Stomach smooth muscle (tissue), 2 donors: ENCODE results near the gene MAP1LC3B.

Experiments
- H3K27ac ChIP-seq: one replicate; pipeline ENCODE4 v1.7.0; 2013; ENCODE audit warnings: mild to moderate bottlenecking, low read length, inconsistent platforms
- H3K27me3 ChIP-seq, 2 donors: one replicate each; pipeline ENCODE4 v1.7.0; 2013; ENCODE audit warnings: low read length in 2 of 2; ENCODE audit not compliant: insufficient read depth in 2 of 2, control insufficient read depth in 1 of 2
- H3K36me3 ChIP-seq, 2 donors: one replicate each; pipeline ENCODE4 v1.7.0; 2013; ENCODE audit warnings: low read length in 2 of 2; ENCODE audit not compliant: control insufficient read depth in 2 of 2, insufficient read depth in 2 of 2
- H3K4me1 ChIP-seq: one replicate; pipeline ENCODE4 v1.7.0; 2013; ENCODE audit warnings: low read length; ENCODE audit not compliant: control insufficient read depth, insufficient read depth
- H3K4me3 ChIP-seq, 2 donors: one replicate each; pipeline ENCODE4 v1.7.0; 2013; ENCODE audit warnings: low read length in 2 of 2
- H3K9ac ChIP-seq, 2 donors: one replicate each; pipeline ENCODE4 v1.7.0; 2013; ENCODE audit warnings: low read length in 2 of 2, mild to moderate bottlenecking in 1 of 2
- H3K9me3 ChIP-seq, 2 donors: one replicate each; pipeline ENCODE4 v1.7.0; 2013; ENCODE audit warnings: low read length in 2 of 2; ENCODE audit not compliant: control insufficient read depth in 2 of 2
- donor health status: healthy.
- donor health status: Pancreatic carcinoma.

Gene MAP1LC3B

DNA sequence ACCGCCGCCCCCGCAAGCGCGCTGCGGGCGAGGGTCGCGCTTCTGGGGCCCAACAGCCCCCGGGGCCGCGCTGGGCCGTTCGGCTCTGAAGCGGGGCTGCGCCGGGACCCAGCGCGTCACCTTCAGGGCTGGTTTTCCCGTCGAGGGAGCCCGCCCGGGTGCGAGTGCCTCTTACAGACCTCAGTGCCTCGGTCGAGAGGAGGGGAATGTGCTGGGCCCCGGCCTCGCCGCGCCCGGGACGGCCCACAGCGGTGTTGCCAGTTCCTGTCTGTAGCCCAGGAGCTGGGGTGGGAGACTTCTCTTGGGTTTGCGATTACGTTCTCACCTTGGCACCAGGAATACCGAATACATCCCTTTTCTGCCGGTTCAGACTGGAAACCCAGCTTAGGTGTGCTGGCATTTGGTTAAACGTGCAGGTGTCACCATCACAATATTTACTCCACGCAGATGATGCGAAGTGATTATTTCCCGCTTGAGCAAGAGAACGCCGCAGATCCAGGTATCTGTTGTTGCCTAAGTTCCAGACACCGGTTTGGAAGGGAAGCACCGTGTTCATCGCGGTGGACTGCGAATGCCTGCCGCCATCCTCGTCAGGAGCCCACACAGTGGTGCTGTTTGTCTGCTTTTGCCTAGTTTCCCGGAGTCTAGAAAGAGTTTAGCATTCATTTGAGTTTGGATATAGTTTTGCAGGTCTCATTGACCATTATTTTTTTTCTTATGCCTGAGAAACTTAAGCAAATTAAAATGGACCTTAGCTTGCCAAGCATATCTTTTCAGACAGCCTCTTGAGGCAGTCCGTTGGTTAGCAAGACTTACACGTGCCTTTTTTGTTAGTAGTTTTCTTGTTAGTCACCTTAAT, 914 bp downstream of the MAP1LC3B start:
- H3K27ac ChIP-seq, result peak overlapping the region; percentile 70
- no peaks in the 10 kb centered on the region for H3K36me3 ChIP-seq
- H3K9ac ChIP-seq, result peak overlapping the region; percentile 76 to 79
- H3K4me3 ChIP-seq, result peak overlapping the region; percentile 87 to 90
- H3K4me1 ChIP-seq, result peaks cover 30% of the 10 kb centered on the region
- no peaks in the 10 kb centered on the region for H3K9me3 ChIP-seq
- no peaks in the 10 kb centered on the region for H3K27me3 ChIP-seq

DNA sequence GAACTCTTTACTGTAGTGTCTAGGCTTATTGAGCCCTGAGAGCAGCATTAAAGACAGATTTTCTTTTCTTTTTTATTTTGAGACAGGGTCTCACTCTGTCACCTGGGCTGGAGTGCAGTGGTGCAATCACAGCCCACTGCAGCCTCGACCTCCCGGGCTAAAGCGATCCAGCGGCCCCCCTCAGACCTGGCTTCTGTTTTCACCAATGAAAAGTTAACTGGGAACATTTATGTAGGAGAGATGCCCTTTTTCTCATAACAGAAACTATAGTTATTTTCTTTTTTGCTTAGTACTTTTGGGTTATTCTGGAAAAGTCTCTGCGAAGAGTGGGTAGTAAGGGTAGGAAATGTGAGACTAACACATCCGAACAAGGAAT, 1.5 kb downstream of the MAP1LC3B start:
- Histone ChIP-seq H3K9ac (peak overlapping the region; percentile 76 to 79), H3K4me1 (peaks cover 29% of the 10 kb centered on the region), H3K9me3 (no peaks in the 10 kb centered on the region), H3K27me3 (no peaks in the 10 kb centered on the region), H3K27ac (peak overlapping the region; percentile 70), H3K4me3 (peak overlapping the region; percentile 87 to 90), H3K36me3 (peaks cover 0 to under 1% of the 10 kb centered on the region in 2 donors)

DNA sequence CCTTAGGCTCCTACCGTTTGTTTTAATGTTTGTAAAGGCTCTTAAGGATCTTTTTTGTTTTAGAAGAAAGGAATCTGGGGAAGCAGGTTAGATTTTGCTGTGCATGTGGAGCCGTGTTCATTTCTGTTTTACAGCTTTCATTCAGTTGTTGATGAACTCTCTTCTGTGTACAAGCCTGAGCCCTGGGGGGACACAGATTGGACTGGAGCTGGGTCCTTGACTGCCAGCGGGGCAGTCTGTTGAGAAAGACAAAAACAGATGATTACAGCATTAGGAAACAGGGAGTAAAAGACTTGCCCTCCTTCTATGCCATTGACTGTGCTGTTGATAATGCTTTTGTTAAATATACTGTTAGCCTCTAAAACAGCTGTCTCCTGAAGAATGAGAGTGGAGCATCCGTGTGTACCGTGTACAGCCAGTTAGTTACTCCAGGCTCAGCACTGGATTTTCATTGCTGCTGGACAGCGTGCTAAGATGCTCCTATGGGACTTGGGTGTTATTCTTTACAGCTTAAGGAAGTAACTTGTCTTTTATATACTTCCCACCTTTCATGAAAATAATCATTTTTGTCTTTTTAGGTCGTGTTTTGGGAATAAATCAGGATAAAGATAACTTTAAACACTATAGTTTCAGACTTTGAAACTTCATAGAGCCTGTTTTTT, 3.2 kb downstream of the MAP1LC3B start:
- Histone ChIP-seq H3K4me3 (no peak overlapping the region), H3K27me3 (no peaks in the 10 kb centered on the region), H3K4me1 (peaks cover 29% of the 10 kb centered on the region), H3K9ac (peak overlapping the region in 1 of 2 donors; percentile 29), H3K27ac (no peak overlapping the region), H3K9me3 (no peaks in the 10 kb centered on the region), H3K36me3 (peaks cover 7 to 9% of the 10 kb centered on the region in 2 donors)

DNA sequence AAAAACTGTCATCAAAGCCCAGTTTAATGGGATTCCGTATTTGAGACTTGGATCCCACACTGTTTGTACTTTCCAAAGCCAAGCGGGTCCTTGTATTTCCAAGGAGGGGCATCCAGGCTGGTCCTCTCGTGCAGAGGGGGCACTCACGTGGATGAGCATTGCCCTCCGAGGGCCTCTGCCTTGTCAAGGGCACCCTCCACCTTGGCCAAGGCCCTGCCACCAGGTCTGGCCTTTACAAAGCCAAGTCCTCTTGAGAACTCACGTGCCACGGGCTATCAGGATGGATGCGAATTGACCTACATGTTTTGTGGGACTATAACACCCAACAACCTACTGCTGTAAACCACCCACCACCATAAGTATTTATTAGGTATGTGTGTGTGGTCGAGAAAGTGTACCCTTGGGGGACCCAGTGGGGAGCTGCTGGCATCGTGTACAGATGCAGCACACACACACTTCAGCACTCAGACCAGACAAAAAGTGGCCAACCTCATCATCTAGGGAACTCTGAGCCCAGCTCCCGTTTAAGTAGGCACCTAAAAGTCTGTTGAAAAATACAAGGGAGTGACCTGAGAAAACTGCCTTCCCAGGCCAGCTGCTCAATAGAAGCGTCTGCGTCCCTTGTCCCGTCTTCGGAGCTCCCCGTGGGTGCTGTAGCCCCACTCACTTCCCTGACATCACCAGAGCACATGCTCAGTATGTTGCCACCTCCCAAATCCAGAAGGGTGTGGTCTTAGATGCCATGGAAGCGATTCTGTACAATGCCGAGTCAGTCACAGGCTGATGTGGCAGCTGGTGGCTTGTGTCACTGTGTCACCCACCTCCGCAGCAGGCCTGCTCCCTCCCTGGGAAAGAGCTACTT, 12.9 kb downstream of the MAP1LC3B start:
- Histone ChIP-seq H3K9me3 (no peaks in the 10 kb centered on the region), H3K4me3 (no peak overlapping the region), H3K4me1 (no peaks in the 10 kb centered on the region), H3K9ac (no peak overlapping the region), H3K27me3 (no peaks in the 10 kb centered on the region), H3K27ac (no peak overlapping the region), H3K36me3 (peaks cover 42 to 59% of the 10 kb centered on the region in 2 donors)

DNA sequence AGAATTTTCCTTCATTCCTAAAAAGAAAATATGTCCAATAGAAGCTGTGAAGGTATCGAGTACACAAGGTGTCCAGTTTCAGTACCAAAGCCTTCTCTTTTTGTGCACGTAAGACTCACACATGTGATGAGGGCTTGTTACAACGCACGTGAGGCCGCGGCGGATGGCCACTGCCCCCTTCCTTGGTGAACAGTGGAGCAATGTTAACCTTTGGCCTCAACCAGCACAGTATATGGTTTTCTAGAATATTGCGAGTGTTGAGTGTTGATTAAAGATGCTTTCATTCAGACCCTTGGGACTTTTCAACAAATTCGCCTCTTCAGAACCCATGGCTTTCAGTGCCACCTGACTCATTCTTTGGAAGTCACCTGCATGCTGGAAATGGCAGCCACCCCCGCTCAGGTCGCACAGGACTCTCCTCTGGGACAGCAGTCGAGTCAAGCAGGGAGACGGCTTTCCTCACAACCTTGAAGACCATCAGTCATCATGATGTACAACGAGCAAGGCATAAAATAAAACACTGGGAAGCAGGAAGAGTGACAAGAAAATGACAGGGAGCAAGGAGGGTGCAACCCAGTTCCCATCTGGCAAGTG, 14.5 kb downstream of the MAP1LC3B start:
- no peaks in the 10 kb centered on the region for H3K27me3 ChIP-seq
- no peaks in the 10 kb centered on the region for H3K9me3 ChIP-seq
- no peak overlapping the region for H3K9ac ChIP-seq
- no peak overlapping the region for H3K4me3 ChIP-seq
- no peaks in the 10 kb centered on the region for H3K4me1 ChIP-seq
- peaks cover 52 to 68% of the 10 kb centered on the region in 2 donors for H3K36me3 ChIP-seq
- no peak overlapping the region for H3K27ac ChIP-seq

DNA sequence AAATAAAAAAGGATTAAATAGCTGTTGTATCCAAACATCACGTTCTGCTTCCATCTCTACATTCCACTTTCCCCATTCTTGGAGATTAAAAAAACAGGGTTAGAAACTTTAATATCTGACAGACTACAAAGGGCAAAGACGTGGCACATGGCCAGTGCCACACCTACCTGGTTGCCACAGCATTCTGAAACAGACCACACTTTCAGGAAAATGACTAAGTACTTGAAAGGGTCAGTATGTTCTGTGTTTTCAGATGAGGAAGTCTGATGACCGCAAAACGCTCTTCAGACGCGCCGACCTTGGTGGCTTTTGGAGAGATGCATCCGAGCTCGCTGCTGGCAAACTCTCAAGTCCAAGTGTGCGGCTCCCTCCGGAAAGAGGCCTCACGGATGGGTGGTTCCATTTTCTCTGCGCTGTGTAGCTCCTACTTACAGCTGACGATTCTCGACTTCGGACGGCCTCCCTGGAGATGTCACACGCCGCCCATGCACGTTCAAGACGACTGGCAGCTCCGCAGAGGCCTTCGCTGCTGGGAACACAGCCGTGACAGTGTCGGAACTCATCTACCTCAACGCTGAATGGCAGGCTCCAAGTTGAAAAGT, 15.5 kb downstream of the MAP1LC3B start:
- H3K4me3 ChIP-seq, result no peak overlapping the region
- H3K9me3 ChIP-seq, result no peaks in the 10 kb centered on the region
- no peaks in the 10 kb centered on the region for H3K4me1 ChIP-seq
- H3K27me3 ChIP-seq, result no peaks in the 10 kb centered on the region
- H3K9ac ChIP-seq, result no peak overlapping the region
- peaks cover 60 to 72% of the 10 kb centered on the region in 2 donors for H3K36me3 ChIP-seq
- H3K27ac ChIP-seq, result no peak overlapping the region

DNA sequence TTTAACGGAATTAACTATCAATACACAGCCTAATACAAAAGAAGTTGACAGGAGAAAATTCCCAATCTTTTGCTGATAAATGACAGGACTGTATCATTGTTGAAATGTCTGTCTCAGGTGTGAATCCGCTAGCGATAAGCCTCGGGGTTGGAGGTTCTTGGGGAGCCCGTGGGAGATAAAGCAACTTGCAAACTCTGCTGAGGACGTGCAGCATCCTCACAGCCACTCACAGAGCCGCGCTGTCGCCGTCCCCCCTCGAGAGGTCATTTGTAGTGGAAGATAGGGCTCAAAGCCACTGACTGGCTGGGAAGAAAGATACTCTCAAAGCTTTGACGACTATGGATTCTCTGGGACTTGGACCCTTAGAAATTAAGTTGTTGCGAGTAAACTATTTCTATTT, 17.0 kb downstream of the MAP1LC3B start:
- Histone ChIP-seq H3K4me1 (no peaks in the 10 kb centered on the region), H3K36me3 (peaks cover 58 to 61% of the 10 kb centered on the region in 2 donors), H3K27ac (no peak overlapping the region), H3K4me3 (no peak overlapping the region), H3K9ac (no peak overlapping the region), H3K9me3 (no peaks in the 10 kb centered on the region), H3K27me3 (no peaks in the 10 kb centered on the region)

DNA sequence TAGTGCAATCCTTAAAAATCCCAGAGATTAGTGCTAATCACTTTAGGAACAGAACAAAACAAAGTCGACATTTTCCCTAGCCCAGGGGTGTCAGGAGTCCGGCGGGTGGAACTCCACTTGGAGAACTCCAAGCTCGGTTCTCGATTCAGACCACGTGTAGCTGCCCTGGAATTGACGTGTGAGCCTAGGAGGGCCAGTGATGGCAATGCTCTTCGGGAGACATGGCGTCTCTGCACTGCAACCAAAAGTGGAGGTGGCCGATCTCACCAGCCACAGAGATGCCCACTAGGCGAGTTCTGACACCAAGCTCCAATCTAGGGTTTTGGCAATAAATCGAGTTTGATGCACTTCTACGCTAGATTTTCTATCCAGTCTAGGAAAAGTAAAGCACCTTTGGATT, 17.6 kb downstream of the MAP1LC3B start:
- no peaks in the 10 kb centered on the region for H3K4me1 ChIP-seq
- H3K9ac ChIP-seq, result no peak overlapping the region
- peaks cover 52 to 61% of the 10 kb centered on the region in 2 donors for H3K36me3 ChIP-seq
- H3K27me3 ChIP-seq, result no peaks in the 10 kb centered on the region
- no peak overlapping the region for H3K4me3 ChIP-seq
- no peaks in the 10 kb centered on the region for H3K9me3 ChIP-seq
- no peak overlapping the region for H3K27ac ChIP-seq

DNA sequence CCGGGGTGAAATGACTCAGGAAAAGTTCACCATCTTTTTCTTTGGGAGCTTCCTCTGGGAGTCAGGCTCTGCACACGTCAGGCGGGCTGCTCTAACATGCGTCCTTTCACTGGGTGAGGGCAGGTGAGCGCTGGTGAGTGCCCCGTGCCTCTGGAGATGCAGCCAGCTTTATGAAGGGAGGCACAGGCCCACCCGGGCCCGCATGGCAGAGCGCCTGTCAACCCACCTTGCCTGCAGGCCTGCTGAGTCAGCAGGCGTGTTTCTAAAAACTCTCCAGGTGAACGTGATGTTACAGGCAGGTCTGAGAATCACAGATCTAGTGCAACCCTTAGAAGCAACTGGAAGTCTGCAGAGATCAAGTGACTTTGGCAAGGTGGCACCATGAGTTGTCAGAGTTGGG, 18.4 kb downstream of the MAP1LC3B start:
- peaks cover 46 to 58% of the 10 kb centered on the region in 2 donors for H3K36me3 ChIP-seq
- no peak overlapping the region for H3K27ac ChIP-seq
- H3K9me3 ChIP-seq, result no peaks in the 10 kb centered on the region
- no peak overlapping the region for H3K4me3 ChIP-seq
- H3K27me3 ChIP-seq, result no peaks in the 10 kb centered on the region
- H3K9ac ChIP-seq, result no peak overlapping the region
- H3K4me1 ChIP-seq, result no peaks in the 10 kb centered on the region

DNA sequence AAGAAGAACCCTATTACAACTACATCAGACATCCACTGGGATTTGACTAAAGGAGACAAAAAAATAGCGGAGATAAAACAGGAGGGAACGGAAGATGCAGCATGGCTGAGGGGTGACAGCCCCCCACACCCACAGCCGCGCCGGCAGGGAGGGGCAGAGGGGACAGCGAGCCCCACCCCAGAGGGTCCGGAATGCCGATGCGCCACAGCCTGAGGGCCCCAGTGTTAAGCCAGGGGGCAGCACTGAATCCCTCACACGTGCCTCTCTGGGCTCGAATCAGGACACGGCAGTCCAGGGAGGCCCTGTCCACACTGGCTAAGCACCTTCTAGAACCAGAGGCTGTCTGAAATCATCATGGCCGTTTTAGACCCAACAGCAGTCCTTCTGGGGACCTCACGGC, 18.8 kb downstream of the MAP1LC3B start:
- Histone ChIP-seq H3K36me3 (peaks cover 47 to 59% of the 10 kb centered on the region in 2 donors), H3K9ac (no peak overlapping the region), H3K27me3 (no peaks in the 10 kb centered on the region), H3K4me1 (no peaks in the 10 kb centered on the region), H3K4me3 (no peak overlapping the region), H3K9me3 (no peaks in the 10 kb centered on the region), H3K27ac (no peak overlapping the region)
